Tibial nerve (tissue), 3 donors: ENCODE results near the gene CEP20.

Experiments used
- POLR2A ChIP-seq, 2 donors: fragments of 450-650 bp; IDR thresholded peaks; one replicate each; pipeline ENCODE4 v1.6.1; 2017; ENCODE audit warnings: antibody characterized with exemption in 2 of 2, mild to moderate bottlenecking in 2 of 2, moderate library complexity in 2 of 2
- TF ChIP-seq, protein P1 (sequence below), 5 experiments: fragments of 200-600 bp in 3 of 5; fragments of 450-650 bp in 2 of 5; sonication (generic) in 3 of 5; IDR thresholded peaks; one replicate each; pipeline ENCODE4 v1.5.1; 2016 to 2019; ENCODE audit warnings: antibody characterized with exemption in 5 of 5, mild to moderate bottlenecking in 3 of 5, moderate library complexity in 2 of 5

DNA sequence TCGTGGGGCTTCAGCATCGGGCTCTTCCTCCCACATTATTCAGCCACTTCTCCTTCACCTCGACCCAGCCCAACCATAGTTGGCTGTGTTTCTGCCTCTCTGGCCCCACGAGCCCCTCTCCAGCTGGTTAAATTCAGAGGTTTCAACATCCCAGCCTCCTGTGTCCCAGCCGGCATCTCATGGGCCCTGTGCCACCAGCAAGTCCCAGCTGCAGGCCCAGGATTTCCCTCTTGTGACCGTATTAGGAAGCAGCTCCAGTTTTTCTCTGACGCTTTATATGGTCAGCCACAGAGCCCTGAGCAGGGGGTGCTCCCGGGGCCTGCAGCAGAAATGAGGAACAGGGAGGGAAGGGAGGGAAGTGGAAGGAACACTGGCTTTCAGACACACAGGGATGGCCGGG is 58.9 kb downstream of the CEP20 start:
- no peak for TF ChIP-seq POLR2A (IDR thresholded peaks at IDR 0.05)
- TF ChIP-seq, protein P1, sequence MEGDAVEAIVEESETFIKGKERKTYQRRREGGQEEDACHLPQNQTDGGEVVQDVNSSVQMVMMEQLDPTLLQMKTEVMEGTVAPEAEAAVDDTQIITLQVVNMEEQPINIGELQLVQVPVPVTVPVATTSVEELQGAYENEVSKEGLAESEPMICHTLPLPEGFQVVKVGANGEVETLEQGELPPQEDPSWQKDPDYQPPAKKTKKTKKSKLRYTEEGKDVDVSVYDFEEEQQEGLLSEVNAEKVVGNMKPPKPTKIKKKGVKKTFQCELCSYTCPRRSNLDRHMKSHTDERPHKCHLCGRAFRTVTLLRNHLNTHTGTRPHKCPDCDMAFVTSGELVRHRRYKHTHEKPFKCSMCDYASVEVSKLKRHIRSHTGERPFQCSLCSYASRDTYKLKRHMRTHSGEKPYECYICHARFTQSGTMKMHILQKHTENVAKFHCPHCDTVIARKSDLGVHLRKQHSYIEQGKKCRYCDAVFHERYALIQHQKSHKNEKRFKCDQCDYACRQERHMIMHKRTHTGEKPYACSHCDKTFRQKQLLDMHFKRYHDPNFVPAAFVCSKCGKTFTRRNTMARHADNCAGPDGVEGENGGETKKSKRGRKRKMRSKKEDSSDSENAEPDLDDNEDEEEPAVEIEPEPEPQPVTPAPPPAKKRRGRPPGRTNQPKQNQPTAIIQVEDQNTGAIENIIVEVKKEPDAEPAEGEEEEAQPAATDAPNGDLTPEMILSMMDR (IDR thresholded peaks at IDR 0.05): no peak
